KBM-7 (cell line): ENCODE results near the gene SLAMF8.

Source experiments
- DNase-seq: peaks from one replicate; pipeline ENCODE4 v3.0.0-alpha.2; 2015
- in situ Hi-C: fragments of 300-500 bp; cut with MboI; formaldehyde crosslinking; loops from 2 replicates; pipeline ENCODE4 v1.14.3; 2020; ENCODE audit warnings: low sequenced_read_pairs, low pct_unique_long_range_greater_than_20kb, mixed read lengths

SLAMF8 gene

DNA sequence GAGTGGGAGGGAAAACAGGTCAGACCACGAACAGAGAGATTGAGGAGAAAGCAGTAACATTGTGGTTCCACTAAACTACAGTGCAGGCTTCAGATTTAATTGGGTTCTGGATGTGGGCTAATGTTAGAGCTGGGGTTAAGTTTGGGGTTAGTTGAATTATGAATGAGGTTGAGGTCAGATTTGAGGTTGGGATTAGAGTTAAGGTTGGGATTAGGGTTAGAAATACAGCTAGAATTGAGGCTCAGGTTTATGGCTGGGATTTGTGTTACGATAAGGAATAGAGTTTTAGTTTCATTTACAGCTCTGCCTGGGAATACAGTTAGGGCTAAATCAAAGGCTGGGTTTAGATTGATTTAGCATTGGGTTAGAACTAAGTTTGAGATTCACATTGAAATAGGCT, 37.6 kb downstream of the SLAMF8 start:
- DNase-seq = no peak
- in situ Hi-C loops = no loop called here

DNA sequence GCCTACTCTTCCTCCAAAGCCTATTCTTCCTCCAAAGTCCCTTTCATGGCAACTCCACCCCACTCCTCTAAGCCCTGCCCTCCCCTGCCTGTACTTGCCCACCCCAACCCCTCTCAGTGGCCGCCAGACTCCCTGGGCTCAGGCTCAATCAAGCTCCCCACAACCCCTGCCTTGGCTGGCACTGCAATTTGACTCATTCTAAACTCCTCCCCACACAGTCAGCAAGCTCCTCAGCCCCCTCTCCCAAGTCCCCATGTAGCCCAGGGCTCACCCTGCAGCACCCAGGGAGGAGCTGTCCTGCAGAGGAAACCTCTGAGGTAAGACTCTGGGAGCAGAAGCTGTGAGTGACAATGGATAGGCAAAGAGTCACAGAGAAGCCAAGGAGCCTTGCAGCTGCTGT, 39.4 kb downstream of the SLAMF8 start:
- in situ Hi-C loops = no loop called here

DNA sequence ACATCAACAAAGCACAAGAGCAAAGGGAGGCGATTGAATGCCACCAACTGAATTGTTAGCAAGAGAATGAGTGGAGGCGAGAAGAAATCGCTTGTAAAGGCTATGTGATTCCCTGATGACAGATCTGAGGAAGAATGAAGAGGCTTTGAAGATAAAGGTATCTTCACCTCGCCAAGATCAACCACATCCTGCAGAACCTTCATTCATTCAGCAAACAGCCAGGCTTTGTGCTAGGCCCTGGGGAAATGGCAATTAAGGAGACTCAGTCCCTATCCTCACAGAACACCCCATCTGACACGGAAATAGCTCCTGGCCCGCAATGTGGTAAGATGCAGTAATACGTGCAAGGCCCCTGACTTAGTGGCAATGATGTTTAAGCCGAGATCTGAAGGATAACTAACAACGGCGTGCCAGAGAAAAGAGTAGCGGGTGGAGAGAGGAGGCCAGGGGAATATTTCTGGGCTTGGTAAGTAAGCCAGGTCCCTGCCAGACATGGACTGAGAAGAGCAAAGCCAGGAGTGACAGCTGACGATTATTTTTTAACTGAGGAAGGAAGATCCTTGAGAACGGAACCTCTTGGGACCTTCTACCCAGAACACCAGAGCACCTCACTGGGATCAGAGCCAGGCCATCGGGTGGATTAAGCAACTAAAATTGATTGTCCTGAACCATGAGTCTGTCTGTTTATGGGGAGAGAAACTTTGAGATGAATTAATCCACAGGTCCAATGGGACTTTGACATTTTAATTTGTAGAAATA, 40.4 kb downstream of the SLAMF8 start:
- in situ Hi-C loops = no loop called here
- no peak for DNase-seq

More for the DNA sequence above, 39.4 kb downstream of the SLAMF8 start:
- no peak for DNase-seq

DNA sequence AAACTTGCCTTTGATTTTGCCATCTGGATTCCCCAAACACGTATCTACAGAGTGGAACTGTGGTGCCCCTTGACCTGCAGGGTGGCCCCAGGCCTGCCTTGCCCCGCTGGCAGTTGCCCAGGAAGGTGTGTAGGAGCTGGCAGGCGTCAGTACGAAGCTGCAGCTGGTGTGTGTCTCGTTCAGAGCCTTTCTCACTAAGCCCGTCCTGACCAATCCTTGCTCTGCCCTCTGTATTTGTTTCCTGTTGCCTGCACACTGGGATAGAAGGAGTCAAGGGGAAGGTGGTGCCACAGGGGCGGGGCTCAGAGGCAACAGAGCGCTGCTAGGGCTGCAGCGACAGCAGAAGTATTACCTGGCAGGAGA, 41.0 kb downstream of the SLAMF8 start:
- in situ Hi-C loops = no loop called here
- DNase-seq = no peak

DNA sequence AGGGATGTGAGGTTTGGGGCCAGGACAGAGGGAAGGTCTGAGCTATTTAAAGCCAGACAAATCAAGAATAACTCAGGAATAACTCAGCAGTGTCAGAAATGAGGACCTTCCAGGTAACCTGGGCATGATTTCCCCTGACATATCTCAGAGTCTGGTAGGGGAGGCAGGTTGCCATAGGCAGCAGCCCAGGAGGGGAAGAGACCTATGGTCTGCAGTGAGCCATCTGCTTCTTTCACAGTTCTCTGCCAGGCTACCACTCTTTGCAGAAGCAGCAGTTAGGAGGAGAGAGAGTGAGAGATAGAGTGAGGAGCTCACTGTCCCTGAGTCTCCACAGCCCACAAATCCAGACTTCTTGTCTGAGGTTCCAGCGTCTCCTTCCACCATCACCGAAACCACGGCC, 42.1 kb downstream of the SLAMF8 start:
- in situ Hi-C loops = no loop called here
- DNase-seq = no peak

DNA sequence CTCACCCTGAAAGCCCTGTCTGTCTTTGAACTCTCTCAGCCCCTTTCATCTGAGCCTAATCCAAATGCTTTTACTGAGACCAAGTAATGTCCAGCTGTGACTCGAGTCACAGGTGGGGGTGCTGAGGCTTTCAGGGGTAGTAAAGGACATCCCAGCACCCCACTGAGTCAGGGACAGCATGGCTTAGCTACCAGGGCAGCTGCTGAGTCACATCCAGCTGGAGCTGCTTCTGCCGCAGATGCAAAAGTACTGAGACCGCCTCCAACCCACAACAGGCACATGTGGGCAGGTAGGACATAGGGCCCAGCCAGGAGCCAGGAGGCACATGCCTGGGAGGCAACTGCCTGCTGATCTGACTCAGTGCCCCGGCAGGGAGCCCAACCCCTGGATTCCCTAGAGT, 42.5 kb downstream of the SLAMF8 start:
- DNase-seq = no peak
- in situ Hi-C loops = no loop called here

DNA sequence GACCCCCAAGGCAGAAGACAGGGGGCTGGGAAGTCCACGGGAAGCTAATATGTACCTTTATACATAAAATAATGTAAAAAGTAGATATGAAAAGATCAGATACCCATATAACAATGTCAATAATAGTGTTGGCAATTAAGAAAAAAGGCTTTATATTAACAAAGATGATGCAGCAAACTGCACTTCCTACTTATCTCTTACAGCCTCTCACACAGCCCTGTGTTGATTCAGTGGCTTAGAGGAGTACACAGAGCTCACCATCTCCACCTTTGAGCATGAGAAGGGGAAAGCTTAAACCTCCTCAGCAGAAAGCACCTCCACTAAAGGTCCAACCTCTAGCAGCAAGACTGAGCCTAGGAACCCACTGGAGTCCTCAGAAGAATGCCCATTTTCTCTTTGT, 42.9 kb downstream of the SLAMF8 start:
- no peak for DNase-seq
- in situ Hi-C loops = no loop called here

DNA sequence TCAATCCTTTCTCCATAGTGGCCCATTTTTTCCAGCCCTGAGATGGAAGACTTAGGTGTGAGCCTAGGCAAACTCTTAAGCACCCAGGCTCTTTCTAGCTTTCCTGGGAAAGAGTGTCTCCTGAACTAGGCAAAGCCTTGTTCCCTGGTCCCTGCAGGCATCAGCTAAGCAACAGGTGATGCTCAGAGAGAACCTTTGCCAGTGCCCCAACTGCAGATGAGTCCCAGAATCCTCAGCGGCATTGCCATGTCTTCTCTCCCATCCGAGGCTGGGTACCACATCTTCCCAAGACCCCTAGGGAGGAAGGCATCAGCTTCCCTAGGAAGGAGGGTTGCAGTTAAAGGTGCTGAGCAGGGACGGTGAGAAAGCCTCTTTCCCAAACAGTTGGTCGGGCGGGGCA, 44.0 kb downstream of the SLAMF8 start:
- in situ Hi-C loops = no loop called here
- DNase-seq = no peak

DNA sequence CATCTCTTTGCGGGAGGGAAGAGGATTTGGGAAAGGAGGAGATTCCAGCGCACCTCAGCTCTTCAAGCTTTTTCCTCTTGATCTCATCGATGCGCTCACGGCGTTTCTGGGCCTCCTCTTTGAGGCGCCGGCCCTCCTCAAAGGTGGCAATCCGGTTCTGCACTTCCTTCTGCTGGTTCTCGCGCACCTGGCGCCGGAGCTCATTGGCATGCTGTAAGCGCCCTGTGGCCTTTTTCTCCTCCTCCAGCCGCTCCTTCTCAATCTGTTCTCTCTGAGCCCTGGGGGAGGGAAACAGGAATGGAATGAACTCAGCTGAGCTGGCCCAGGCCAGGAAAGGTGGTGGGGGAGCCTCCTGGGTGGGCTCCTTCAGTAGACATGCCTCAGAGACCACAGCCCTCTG, 46.2 kb downstream of the SLAMF8 start:
- in situ Hi-C loops = no loop called here
- no peak for DNase-seq

DNA sequence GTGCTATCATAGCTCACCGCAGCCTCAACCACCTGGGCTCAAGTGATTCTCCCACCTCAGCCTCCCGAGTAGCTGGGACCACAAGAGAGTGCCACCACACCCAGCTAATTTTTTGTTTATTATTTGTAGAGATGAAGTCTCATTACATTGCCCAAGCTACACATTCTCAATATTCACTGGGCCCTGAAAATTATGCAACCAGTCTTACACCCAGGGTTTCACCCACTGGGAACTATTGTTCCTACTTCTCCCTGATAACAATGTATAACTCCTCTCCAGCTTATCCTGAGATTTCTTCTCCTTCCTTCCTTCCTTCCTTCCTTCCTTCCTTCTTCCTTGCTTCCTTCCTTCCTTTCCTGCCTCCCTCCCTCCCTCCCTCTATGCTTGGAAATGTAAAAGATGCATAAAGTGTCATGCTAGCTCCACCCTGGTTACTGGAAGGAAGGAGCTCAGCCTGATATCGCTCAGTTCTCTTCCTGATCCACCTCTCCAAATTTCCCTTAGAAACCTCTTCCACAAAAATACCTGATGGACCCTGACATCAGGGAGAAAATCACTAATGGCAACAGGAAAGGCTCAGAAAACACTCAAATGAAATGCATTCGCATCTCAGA, 47.0 kb downstream of the SLAMF8 start:
- in situ Hi-C loops = no loop called here
- no peak for DNase-seq

DNA sequence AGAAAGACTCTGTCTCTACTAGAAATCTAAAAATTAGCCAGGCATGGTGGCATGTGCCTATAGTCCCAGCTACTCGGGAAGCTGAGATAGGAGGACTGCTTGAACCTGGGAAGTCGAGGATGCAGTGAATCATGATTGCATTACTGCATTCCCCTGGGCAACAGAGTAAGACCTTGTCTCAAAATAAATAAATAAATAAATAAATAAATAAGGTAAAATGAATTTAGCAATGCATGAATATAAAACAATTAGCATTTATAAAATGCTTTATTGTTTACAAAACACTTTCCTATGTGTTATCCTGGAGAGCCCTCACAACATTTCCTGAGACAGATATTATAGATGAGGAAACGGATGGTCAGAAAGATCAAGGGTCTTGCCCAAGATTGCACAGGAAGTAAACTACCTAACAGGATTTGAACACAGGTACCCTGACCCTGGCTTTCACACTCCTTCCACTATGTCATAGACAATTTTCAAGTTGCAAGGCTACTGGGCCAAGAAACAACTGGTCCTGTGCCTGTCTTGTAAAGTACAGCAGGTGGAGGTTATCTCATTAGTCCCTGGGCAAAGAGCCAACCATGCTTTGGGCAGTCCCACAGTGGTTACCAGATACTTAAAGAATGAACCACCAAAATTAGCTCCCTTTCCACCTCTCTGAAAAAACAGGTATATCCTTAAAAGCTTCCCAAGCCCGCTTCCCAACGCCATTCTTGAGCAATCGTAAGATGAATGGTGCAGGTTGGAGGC, 51.2 kb downstream of the SLAMF8 start:
- DNase-seq = no peak
- in situ Hi-C loops = no loop called here

DNA sequence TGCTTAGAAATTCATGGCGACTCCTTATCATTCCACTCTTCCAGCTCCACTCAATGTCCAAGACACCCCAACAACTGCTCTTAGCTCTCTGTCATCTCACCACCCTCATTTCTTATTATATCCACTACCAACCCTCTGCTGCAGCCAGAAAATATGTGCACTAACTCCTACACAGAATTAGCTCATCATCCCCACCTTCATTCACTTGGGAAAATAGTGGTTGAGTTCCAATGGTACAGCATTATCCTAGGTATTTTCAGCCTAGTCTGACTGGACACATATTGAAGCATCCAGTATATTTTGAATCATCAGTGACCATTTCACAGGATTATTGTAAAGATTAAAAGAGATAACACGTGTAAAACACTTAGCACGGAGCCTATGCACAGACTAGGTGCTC, 52.5 kb downstream of the SLAMF8 start:
- no peak for DNase-seq
- in situ Hi-C loops = no loop called here

DNA sequence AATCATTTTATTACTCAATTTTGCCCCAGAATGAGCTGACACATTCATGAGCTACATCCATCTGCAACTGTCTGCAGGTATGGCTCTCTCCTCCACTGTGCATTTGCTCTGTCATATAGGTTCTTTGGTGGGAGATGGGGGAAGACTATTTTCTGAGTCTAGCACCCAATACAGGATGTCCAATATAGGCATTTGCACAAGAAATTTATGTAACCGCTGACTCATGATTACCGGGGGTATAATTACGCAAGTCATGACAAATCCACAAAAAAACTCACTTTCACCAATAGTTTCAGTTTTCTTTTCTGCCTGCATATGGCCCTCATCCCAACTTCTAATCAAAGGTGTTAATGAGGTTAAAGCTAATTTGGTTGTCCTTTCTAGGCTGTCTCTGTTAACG, 53.3 kb downstream of the SLAMF8 start:
- no peak for DNase-seq
- in situ Hi-C loops = no loop called here

DNA sequence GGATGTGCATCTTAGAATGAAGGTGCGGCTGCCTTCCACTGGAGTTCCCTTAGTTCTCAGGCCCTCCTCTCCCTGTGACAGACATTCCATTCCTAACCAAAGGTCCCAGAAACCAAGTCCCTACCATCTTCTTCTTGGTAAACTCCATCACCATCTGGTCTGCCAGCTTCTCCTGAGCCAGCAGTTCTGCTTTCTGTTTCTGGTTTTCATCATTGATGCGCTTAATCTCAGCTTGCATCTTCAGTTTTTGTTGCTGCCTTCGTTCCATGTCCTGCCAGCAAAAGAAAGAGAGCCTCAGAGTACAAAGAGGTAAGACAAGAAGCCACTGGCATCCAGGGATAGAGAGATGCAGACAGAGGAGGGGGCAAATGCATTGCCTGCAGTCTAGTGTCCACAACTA, 53.8 kb downstream of the SLAMF8 start:
- no peak for DNase-seq
- in situ Hi-C loops = no loop called here

DNA sequence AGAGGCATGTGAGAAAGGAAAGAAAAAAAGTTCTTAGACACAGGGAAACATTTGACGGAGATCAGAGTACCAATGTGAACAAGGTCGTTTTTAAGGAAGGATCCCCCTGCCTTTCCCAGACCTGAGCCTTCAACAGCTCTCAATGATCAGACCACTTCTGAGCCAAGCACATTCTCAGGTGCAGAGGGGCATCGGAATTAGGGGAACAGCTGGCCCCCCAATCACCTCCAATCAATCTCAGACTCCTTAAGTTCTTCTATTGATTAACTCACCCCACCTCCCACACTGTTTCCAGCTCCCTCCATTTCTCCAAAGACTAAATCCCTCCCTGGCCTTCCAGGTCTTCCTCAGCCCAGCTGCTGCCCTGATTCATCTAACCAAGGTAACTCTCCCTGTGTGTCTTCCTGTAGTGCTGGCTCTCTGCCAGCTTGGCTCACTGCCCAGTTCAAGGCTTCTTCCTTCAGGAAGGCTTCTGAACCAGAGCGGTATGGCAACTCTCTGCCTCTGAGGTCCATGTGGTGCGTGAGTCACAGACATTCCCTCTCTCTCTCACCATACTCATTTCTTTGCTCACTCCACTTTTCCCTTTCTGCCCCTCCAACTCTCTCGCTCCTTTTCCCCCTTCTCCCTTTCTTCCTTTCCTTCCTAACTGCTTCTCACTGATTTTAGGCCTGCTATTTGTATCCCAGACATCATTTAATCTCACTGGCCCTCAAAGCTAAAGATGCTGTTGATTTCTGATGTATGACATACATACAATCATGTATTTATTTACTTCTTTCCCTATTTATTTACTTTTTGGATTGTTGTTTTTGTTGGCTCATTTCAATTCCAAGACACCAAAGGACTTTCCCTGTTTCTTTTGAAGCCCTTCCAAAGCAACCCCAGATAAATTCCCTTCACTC, 55.2 kb downstream of the SLAMF8 start:
- no peak for DNase-seq
- in situ Hi-C loops = no loop called here

DNA sequence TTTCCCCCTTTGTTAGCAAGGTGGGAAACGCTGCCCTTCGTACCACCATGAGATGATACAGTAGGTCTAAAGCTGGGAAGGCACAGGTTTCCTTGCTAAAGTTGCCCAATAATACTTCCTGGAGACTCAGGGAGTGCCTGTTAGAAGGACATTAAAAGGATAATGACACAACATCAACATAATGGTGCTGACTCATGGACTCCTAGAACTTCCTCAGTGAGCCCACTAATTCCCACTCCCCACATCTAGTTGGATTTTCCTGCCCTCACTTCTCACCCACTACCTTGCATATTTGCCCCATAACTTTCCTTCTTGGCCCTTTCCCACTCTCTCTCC, 55.8 kb downstream of the SLAMF8 start:
- DNase-seq = no peak
- in situ Hi-C loops = no loop called here

DNA sequence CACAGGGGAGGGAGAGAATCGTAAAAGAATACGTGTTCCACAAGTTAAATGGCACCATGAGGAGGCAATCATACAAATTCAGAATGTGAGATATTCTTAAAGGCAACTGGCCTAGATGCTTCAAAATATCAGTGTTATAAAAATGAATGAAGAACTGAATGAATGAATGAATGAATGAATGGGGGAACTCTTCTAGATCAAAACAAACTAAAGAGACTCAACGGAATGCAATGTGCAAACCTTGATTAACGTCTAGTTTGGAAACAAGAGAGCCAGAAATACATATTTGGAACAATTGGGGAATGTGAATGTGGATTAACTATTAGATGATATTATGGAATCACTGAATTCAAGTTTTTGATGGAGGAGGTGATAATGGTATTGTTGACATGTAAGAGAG, 56.5 kb downstream of the SLAMF8 start:
- in situ Hi-C loops = no loop called here

DNA sequence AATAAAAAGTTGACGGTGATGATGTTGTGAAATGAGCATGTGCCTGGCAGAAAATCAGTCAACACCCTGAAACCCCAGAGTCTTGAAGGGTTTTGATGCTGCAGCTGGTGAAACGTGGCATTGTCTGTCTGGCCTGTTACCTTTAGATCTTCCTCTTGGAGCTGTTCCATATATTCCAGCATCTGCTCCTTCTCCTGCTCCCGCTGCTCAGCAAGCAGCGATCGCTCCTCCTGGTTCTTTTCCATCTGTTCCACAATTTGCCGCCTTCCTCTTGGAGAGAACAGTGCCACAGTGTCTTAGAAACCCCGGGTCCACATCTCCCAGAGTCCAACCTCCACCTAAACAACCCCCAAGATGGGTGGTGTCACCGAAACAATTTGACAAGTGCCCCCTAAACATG, 57.6 kb downstream of the SLAMF8 start:
- in situ Hi-C loops = no loop called here

More for the DNA sequence above, 56.5 kb downstream of the SLAMF8 start:
- no peak for DNase-seq

More for the DNA sequence above, 57.6 kb downstream of the SLAMF8 start:
- DNase-seq = no peak
